GM12801 (cell line): ENCODE data around the gene SV2B.

Experiments used
- TF ChIP-seq, protein P1 (sequence below): IDR thresholded peaks from one replicate; pipeline ENCODE4 v1.5.1; 2011; ENCODE audit warnings: control low read depth; ENCODE audit not compliant: insufficient read length; ENCODE audit errors: extremely low read depth

Gene SV2B, protein sequence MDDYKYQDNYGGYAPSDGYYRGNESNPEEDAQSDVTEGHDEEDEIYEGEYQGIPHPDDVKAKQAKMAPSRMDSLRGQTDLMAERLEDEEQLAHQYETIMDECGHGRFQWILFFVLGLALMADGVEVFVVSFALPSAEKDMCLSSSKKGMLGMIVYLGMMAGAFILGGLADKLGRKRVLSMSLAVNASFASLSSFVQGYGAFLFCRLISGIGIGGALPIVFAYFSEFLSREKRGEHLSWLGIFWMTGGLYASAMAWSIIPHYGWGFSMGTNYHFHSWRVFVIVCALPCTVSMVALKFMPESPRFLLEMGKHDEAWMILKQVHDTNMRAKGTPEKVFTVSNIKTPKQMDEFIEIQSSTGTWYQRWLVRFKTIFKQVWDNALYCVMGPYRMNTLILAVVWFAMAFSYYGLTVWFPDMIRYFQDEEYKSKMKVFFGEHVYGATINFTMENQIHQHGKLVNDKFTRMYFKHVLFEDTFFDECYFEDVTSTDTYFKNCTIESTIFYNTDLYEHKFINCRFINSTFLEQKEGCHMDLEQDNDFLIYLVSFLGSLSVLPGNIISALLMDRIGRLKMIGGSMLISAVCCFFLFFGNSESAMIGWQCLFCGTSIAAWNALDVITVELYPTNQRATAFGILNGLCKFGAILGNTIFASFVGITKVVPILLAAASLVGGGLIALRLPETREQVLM

DNA sequence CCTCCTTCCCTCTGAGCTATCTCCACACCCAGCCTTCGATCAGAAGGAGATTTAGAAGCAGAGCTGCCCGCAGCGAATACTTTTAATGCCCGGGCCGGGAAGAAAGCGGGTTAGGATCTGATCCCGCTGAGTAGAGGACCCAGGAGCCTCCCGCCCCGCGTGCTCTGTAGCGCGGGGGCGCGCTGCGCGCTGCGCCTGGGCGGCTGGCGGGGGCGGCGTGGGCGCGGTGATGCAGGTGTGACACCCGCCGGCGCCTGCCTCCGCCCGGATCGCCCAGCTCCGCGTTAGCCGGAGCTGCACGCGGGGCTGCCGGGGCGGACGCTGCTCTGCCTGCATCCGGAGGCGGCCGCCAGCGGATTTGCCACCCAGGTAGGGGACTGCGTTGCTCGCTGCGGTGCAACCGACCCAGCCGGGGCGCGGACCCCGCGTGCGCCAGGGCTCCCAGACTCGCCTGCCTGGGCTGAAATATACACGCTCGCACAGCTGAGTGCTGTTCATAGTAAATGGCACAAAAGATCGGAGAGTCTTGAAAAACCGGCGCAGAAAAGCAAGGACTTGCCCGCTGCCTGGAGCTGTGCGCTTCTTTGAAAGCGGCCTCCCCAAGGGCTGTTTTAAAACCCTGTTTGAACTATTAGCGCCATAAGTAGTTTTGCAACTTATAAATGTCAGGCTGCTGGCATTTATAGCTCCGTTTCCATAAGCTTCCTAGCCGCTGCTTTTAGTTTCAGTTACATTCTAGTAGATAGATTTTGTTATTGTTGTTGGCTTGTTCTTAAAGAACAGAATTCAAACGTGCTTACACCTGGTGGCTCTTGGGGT lies at the start of gene SV2B:
TSS of gene SV2B (plus strand) at position 263 of the 819 bp plus-strand sequence. CDS start 126,007 bp downstream, outside the sequence.
- TF ChIP-seq, protein P1, sequence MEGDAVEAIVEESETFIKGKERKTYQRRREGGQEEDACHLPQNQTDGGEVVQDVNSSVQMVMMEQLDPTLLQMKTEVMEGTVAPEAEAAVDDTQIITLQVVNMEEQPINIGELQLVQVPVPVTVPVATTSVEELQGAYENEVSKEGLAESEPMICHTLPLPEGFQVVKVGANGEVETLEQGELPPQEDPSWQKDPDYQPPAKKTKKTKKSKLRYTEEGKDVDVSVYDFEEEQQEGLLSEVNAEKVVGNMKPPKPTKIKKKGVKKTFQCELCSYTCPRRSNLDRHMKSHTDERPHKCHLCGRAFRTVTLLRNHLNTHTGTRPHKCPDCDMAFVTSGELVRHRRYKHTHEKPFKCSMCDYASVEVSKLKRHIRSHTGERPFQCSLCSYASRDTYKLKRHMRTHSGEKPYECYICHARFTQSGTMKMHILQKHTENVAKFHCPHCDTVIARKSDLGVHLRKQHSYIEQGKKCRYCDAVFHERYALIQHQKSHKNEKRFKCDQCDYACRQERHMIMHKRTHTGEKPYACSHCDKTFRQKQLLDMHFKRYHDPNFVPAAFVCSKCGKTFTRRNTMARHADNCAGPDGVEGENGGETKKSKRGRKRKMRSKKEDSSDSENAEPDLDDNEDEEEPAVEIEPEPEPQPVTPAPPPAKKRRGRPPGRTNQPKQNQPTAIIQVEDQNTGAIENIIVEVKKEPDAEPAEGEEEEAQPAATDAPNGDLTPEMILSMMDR, result no peak

DNA sequence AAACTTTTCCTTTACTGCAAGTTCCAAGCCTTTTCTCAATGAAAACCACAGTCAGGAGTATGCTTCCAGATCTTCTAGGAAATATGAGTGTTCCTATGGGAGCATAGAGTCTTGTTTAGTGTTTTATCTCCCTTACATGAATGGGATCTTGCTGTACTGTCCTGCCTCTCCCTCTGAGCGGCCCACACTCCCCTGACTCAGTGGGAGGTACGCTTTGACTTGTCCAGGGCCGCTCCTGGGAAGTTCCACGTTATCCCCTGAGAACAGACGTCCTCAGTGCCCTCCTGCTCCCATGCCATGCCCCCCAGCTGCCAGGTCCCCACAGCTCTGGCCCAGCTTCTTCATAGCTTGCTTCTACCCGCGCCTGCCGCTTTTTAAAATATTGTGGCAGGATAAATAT lies 48.8 kb upstream of the SV2B start:
- TF ChIP-seq, protein P1, result no peak

DNA sequence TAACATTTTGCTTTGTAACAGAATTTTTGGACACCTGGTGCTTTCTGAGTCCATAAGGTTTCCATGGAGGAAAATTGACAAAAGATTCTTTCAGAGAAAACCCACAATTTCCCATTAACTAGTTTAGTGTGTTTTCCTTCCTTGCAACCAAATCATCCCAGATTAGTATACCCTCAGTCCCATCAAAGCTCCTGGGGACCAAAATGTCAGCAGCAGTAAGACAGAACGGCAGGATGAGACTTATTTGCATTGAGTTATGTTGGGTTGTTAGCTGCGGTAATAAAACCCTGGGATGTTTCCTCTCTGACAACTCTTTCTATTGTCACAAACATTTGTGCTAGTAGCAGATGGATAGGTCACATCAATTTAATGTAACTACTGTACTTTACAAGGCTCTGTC lies 45.2 kb upstream of the SV2B start:
- TF ChIP-seq, protein P1, result no peak

DNA sequence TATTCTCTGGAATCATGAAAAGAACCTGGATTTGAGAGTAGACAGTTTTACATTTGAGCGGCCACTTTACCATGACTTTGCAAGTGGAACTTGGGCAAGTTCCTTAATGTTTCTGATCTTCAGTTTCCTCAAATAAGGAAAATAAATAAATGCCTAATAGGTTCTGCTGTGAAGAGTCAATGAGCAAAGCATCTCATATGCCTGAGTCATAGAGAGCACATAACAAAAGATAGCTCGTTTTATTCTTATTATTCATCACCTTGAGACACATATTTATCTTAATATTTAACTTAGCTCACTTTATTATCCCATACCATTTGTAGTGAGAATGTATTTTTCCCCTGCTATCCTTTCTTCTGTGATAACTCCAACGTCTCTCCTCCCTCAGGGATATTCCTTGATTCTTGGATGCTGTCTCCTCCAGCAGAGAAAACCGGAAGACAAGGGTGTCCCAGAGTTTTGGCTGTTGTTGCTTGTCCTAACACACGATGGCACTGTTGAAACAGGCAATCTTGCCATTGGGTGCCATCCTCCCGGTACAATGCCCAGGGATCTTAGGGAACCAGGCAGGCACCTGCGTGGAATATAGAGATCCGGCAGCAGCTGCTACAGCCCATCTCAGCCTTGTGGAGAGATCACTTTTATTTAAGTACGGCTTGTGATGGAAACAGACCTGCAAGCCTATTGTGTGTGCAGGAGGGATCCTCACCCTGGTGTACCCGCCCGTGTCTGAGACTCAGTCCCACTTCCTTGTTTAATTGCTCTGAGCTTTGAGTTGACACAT lies 44.3 kb upstream of the SV2B start:
- TF ChIP-seq, protein P1, result no peak

DNA sequence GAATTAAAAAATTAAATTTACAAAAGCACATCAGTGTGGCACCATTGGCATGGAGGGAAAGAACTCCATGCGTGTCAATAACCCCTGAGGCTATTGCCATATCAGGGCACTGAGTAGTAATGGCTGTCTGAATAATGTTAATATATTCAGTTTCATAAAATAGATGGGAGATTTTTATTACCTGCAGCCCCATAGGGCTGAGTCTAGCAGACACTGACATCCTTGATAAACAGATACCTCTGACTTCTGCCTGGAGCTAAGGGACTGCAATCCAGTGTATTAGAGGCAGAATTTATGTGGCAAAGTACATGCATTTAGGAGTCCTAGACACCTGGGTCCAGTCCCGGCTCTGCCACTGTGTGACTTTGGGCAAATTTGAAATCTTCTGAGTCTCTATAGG lies 38.8 kb upstream of the SV2B start:
- TF ChIP-seq, protein P1, result no peak

DNA sequence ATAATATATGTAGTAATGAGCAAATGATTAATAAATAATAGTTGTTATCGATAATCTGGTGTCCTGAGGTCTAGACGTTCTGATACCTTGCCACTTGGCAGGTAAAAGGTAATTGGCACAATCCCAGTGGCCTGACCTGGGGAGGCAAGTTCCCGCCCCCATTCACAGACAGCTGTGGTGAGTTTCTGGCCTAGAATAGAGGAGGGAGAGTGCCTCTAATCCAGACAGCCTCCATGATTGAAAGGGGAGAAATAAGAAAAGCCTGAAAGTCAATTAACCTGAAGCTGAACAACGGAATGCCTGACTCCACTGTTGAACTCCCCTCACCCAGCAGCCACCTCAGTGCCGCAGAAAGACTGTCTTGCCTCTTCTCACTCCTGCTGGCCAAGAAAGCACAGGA lies 38.1 kb upstream of the SV2B start:
- TF ChIP-seq, protein P1, result no peak
